ENCODE measurements around the gene SNX3.

Gene SNX3

DNA sequence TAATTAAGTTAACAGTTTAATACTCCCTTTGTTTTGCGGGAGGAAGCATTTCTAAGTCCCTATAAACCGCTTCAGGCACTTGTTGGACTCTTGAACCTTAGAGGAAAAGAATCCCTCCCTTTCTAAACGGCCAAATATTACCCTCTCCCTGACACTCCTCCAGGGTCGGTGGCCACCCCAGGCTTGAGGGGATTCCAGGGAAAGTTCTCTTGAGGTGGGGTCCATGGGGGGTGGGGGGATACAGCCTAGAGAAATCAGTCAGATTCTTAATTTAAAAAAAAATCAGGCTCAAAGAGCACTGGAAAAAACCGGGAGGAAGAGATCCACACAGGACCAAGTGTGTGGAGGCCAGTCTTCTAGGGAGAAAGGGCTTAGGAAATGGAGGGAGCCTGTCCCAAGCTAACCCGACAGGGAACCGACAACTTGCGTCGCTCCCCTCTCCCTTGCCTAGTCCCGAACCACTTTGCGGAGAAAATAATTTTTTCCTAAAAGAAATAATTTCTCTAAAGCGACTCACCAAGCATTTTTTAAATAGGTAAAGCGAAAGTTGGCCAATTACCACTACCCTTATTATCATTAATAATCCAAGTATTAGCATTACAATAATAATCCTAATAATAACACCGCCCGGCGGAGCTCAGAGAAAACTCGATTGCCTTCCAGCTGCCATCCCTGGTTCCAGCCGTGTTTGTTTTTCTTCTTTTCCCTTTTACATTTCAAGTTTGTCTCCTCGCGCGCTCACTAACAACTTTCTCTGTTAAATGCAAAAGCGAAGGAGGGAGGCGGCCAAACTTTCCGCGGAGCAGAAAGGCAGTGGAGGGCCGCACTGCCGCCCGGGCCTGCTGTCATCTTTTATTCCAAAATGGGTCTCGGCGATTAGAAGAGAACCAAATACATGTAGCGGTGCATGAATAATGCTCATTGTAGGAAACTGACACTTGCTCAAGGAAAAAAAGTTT lies 90.2 kb downstream of the SNX3 start:
- DNase-seq (ENCODE audit: low read depth, low spot score) = no peak

DNA sequence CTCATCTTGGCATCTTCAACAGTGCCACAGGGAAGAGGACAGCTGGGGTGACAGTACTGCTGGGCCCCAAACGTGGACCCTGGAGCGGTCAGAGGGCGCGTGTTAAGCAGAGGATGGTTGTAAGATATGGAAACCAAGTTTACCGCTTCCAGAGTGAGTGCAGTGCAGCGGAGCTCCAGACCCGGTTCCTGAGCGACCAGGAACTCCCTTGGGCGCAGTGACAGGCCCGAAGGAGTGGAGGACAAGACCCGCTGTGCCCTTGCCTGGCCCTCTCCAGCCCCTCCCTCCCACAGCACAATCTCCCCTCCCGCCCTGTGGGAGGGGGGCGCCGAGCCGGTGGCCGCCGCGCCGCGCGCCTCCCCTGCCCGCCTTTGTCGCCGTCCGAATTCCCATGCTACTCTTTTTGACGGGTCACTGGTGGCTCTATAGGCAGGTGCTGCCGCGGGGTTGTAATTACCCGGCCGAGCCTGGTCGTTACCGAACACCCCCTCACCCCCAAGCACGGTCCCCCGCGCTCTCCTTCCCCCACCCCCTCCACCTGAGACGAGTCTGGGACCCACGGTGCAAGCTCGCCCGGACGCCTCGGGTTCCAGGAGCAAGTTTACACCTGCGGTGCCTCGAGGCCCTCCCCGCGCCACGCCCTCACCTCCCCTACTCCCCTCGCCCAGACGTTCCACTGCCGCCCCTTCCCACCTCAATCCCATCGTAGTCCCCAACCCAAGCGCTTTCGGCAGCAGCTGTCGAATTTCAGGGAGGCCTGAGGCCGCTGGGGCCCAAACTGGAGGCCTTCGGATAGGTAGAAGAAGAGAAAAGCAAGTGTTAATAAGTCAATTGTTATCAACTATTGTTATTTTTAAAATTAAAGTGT lies 91.1 kb downstream of the SNX3 start:
- no peak for DNase-seq (ENCODE audit: low read depth, low spot score)

DNA sequence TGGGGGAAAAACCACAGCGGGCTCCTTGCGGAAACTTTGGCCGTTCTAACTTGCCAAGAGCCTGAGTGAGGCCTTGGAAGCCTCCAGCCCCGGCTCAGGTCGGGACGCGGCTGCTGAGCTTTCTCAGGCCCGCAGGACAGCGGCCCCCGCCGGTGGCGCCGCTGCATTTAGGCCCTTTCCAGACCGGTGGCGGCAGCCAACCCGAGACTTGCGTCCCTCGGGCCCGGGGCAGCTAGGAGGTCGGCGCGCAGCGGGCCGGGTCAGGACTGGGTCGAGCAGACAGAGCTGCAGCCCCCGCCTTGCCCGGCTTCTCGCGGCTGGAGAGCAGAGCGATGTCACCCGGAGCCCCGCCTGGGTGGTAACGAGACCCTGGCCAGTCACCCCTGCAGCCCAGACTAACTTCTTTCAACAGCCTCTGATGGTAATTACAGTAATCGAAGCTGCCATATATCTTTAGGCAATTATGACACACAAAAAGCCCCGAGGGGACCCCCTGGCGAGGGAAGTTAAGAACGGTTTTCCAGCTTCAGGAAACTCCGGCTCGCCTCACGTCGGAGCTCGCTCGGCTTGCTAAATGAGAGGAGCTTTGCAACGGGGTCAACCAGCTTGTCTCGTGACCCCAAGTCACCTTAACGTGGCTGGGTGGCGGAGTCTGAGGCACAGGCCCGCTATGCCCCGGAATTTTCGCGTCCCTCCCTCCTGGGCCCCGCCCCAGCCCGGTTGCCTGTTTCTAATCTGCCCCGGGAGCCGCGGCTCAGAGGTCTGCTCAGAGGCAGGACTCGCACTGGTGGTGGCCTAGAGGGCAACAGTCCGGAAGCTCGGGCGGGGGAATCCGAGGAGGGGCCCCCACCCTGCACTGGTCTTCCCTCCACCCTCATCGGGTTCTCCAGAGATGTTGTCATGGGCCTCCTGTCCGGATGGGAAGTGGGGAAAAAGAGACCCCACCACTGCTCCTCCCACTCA lies 92.1 kb downstream of the SNX3 start:
- DNase-seq (ENCODE audit: low read depth, low spot score) = no peak

DNA sequence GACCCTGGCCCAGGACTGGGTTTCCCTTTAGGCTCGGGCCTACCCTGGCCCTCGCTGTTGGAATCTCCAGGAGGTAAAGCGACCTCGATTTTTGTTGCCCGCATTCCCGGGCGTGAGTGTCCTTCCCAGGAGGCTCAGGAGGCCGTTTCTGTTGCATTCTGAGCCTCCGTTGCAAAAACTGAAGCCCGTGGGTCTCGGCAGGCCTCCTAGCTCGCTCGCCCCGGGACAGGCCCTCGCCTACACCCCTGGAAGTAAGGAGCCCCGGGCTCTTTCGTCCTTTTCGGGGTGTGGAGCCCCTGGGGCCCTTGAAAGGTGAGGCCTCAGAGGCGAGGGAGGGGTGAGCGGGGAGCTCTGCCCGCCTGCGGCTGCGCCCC lies 92.8 kb downstream of the SNX3 start:
- no peak for DNase-seq (ENCODE audit: low read depth, low spot score)

DNA sequence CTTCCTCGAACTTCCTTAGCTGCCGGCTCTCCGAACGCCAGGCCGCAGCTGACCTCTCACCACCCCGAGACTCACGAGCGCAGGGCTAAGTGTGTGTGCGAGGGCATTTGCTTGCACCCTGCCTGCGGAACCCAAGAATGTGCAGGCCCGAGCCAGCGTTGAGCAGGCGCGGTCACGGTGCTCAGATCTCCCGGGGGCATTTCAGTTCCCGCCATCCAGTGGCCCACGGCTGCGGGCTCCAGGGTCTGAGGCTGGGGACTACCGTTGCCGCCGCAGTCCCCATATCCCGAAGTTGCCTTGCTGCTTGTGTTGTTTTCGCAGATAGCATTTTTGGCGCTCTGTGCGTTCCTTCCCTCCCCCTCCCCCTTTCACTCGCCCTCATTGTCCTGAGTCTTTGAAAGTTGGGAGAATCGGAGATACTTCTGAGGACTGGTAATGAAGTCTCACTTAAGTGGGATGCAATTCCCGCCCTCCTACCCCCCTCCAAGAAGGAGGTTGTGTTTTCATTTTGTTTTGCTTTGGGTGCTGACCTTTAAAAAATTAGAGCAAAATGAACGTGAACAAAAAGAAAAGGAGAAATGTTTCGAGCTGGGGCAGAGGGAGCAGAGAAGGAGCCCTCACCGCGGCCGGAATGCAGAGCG lies 93.3 kb downstream of the SNX3 start:
- no peak for DNase-seq (ENCODE audit: low read depth, low spot score)

DNA sequence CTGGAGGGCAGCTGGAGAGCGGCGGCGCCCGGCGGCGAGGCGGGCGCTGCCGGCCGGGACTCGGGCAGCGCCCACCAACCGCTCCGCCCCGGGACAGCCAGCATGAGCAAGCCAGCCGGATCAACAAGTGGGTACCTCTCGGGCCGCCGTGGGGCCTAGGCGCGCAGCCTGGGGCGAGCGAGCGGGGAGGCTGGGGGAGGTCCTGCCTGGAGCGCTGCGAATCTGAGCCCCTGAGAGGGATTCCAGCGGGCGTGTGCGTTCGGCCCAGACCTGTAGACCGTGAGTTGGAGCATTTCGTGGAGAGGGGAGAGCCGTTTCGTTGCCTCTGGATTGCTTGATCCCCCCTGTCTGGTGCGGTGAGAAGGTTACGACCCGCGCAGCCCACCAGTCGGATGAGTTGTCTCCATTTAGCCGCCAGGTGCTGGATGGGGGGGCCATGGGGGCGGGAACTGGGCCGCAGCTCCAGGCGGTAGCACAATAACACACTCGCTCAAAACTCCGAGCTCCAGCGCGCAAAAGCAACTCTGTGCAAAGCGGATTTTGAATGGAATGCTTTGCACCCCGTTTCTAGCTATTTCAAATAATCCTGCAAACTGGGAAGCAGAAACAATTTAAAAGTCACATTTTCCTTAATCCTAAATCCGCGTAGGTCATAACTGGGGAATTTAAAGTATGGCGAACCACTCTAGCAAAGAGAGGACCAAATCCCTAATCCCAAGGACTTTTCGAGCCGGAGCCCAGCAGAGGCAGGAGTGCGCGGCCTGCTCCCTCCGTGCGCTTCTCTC lies 94.0 kb downstream of the SNX3 start:
- DNase-seq (ENCODE audit: low read depth, low spot score) = no peak

DNA sequence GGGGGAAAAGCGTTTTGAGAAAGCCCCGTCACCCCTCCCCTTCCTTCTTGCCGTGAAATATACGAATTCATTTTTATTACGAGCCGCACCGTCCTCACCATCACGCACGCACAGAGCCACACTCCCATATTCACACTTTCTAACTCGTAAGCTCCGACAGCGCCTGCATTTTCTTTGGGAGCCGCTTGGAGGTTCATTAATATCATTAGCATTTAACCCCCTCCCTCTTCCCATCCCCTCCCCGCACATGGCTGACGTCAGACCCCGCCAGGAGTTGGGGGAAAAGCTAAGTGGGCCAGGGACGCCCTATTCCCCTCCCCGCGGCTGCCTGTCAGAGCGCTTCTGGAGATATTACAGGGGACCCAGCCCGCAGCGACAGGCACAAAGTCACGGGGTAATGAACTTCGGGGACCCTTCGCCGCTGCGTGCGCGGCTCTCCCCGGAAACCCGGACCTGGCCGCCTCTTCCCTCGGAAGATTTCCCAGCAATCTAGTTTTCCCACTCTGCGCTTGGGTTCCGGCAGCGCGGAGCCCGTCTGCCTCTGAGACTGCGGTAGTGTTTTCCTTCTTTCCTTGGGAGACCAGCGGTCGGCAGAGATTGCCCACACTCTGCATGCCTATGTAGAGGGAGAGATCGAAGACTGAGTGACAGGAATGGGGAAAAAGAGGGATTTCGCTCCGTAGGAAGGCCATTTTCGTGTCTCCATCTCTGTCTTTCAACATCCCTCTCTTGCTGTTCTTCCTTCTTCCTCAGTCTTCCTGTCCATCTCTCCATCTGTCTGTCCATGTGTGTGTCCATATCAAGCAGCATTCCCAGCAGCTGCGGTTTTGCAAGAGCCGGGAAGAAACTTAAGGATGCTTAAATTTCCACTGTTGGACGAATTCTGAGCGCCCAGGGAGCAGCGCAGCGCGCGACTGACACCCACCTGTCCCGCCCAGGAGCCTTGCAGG lies 94.9 kb downstream of the SNX3 start, which contains the start of gene NR2E1:
Gene NR2E1 (plus strand): TSS at position 309 of the 950 bp plus-strand sequence. CDS start 744 bp downstream, outside the sequence.
- no peak for DNase-seq (ENCODE audit: low read depth, low spot score)

DNA sequence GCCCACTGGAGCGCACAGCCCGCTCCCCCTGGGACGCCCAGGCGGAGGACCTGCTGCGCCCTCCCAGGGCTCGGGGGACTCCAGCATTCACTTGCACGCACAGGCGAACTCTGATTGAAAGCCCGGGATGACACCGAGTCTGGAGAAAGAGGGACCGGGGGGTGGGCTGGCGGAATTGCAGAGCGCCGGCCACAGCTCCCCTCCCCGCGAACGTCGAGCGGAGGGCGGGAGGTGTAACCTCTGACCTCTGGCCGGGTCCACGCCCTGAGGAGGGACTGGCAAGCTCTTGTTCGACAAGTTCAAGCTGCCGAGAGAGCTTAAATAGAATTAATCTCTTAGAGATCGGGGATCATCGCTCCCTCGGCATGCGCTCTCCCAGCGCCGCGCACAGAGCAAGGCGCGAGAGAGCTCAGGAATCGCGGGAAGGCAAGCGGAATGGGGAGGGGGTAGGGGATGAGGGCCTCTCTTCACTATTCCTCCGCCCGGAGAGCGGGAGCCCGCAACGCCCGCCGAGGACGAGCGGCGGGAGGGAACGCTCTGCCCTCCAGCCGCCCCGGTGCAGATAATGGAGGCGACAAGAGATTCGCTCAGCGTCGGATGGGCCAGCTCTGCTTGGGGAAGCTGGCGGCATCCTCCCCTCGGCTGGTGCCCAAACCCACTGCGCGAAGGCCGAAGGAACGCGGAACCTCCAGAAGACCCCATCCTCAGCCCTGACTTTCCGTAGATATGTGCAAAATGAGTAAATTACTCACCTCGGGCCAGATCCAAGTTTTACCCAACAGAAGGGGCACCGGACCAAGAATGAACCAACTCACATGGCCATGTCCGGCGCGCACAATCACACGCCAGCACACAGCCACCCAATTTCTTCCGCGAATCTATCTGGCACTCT lies 95.8 kb downstream of the SNX3 start:
- DNase-seq (ENCODE audit: low read depth, low spot score) = no peak

DNA sequence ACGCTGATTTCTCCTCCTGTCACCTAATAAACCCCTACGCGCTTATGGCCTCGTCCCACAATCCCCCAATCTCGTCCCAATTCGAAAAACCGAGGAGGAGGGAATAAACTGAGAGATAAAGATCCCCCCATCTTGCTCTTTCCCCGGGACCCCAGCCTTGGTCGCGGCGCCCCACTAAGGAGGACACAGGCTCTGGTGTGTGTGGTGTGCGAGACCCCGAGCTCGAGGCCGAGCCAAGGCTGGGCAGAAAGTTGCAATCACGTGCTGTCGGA lies 96.4 kb downstream of the SNX3 start:
- no peak for DNase-seq (ENCODE audit: low read depth, low spot score)

DNA sequence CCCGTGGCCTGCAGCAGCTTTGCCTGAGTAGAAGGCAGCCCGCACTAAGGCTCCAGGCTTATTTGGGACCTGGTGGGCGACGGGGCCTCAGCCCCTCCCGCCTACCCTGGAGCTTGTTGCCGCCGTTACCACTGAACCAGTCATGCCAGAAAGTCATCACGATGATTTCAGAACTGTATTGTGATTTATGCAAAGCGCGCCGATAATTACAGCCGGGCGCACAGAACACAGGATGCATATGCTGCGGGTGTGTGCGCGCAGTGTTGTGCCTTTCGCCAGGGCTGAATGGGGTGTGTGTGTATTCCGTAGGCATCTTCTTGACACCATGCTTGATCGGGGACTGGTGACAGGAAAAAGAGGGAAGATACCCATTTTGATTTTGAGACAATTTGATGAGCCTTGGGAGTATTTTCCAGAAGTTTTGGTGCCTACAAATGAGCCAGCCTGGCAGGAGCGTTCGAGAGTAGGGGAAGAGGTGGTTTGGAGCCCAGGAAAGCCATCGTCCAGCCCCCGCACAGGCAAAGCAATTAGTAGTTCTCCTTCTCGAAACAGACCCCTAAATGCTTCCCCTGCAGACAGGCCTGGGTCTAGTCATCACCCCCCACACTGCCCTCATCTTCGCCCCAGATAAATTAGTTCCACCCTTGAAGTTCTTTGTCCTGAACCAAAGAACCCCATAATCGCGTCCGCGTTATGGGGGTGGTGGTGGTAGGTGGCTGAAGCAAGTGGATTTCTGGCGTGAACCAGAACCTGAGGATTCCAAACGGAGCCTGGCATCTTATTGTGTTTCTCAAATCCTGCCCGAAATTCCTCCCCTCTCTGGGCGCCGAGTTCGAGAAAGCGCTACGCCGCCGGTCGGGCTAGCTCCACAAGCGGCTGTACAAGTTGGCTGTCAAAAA lies 96.9 kb downstream of the SNX3 start:
- DNase-seq (ENCODE audit: low read depth, low spot score) = no peak

DNA sequence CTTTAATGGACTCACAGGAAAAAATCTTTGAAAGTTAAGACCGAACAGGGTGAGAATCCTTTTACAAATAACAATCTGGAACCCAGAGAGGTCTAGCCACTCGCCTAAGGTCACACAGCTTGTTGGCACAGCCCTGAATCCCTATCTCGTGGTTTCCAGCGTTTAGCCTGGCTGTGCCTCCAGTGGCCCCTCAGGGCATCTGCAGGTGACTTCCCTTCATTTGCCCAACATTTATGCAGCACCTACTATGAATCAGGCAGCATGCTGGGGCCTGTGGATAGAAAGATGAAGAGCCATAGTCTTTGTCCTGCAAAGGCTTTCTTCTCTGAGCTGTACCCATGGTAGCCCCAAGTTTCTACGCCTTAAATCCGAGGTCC lies 97.6 kb downstream of the SNX3 start:
- no peak for DNase-seq (ENCODE audit: low read depth, low spot score)

DNA sequence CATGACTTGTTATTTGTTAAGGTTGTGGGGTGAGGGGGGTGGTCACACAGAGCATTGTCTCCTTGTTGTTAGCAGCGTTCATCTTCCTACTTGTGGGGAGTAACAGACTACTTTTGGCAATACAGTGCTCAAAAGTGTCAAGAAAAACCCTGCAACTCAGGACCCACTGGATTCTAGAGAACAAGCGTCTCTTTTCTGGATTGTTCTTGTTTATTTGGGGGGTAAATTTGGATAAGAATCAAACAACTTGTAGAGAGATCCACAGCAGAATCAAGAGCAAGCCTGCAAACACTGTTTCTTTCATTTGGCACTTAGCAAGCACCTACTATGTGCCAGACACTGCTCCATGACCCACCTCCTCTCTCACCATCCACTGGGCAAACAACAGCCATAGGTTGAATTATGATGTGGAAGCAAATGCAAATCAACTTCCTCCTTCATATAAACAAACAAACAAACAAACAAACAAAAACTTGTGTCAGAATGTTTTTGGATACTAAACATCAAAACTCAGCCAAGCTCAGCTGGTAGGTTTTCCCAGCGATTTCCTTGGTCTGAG lies 99.0 kb downstream of the SNX3 start:
- no peak for DNase-seq (ENCODE audit: low read depth, low spot score)
